ENCODE data around the gene ZNF471.

ZNF471 gene

GRCh38 chr19:56507446-56508289 is at the start of gene ZNF471:
TSS of gene ZNF471 (plus strand) at chr19:56507855. CDS start at chr19:56511572, 3,717 bp downstream.
- peak; percentile 76 to 99 (median 98) for DNase-seq

GRCh38 chr19:56474308-56474707 is 33.3 kb upstream of the ZNF471 start:
- no peak for DNase-seq

- peak in 1 of 58 donors; percentile 19 for DNase-seq
Measured at GRCh38 chr19:56476093-56476492, 31.6 kb upstream of the ZNF471 start.

- peak in 54 of 58 donors; percentile 1 to 79 (median 45) for DNase-seq
Measured at GRCh38 chr19:56476651-56477428, 30.8 kb upstream of the ZNF471 start, which contains the start of gene ZNF667. TSS of gene ZNF667 (minus strand) at chr19:56477345. CDS start at chr19:56462370, 14,975 bp downstream.

GRCh38 chr19:56477429-56478338 is 30.0 kb upstream of the ZNF471 start:
- DNase-seq: peak; percentile 74 to 99 (median 93)

GRCh38 chr19:56491399-56491798 is 16.3 kb upstream of the ZNF471 start:
- no peak for DNase-seq

- no peak for DNase-seq
Measured at GRCh38 chr19:56504581-56504980, 3.1 kb upstream of the ZNF471 start.

- peak in 9 of 58 donors; percentile 19 to 55 (median 31) for DNase-seq
Measured at GRCh38 chr19:56508290-56508778, 679 bp downstream of the ZNF471 start.

- no peak for DNase-seq
Measured at GRCh38 chr19:56525214-56525860, 17.7 kb downstream of the ZNF471 start.

GRCh38 chr19:56537442-56537841 is 29.8 kb downstream of the ZNF471 start:
- no peak for DNase-seq

- DNase-seq: peak; percentile 10 to 98 (median 91)
Measured at GRCh38 chr19:56538254-56538760, 30.7 kb downstream of the ZNF471 start.

GRCh38 chr19:56538761-56539263 is 31.2 kb downstream of the ZNF471 start, which contains the start of gene ZFP28:
TSS of gene ZFP28 (plus strand) at chr19:56538948. CDS start at chr19:56539019, 71 bp downstream.
- peak in 32 of 58 donors; percentile 30 to 92 (median 78) for DNase-seq

GRCh38 chr19:56543776-56544175 is 36.1 kb downstream of the ZNF471 start:
- no peak for DNase-seq

- no peak for DNase-seq
Measured at GRCh38 chr19:56547535-56547934, 39.9 kb downstream of the ZNF471 start.

- DNase-seq: no peak
Measured at GRCh38 chr19:56554272-56554869, 46.7 kb downstream of the ZNF471 start.

- DNase-seq: no peak
Measured at GRCh38 chr19:56562766-56563165, 55.1 kb downstream of the ZNF471 start.

- DNase-seq: peak in 35 of 58 donors; percentile 10 to 78 (median 50)
Measured at GRCh38 chr19:56566904-56567273, 59.2 kb downstream of the ZNF471 start.

GRCh38 chr19:56567274-56568120 is 59.8 kb downstream of the ZNF471 start, which contains the start of gene ZNF470:
TSS of gene ZNF470 (plus strand) at chr19:56567468. CDS start at chr19:56570312, 2,844 bp downstream.
- peak; percentile 43 to 95 (median 88) for DNase-seq

Measured in anterior cingulate cortex (tissue), 58 donors.